Activated T-helper 1 cell treated with anti-CD3 and anti-CD28 coated beads, Interleukin-12 subunit alpha, Interleukin-12 subunit beta, Interleukin-2, Interleukin-4 antibody, amounts not matched to agents 30 ng/mL and 10 ng/mL and 1 ng/mL, durations not matched to agents 14 hours and 24 hours and 36 hours (primary cell): ENCODE results near the gene FAM81A. TPM values are rescaled to one million over a fixed set of nuclear protein-coding genes. Genes with fewer than 3 reads are reported as not detected.
A peak's percentile ranks its signal among the peaks of the same experiment; 100 is the strongest.

Experiments used
- DNase-seq: peaks from one replicate; pipeline ENCODE4 v3.0.0; 2021; ENCODE audit warnings: low spot score
- H3K27ac Mint-ChIP-seq: one replicate; pipeline ENCODE4 v1.8.0; 2021; ENCODE audit warnings: mild to moderate bottlenecking, mixed read lengths
- H3K27me3 Mint-ChIP-seq: one replicate; pipeline ENCODE4 v1.8.0; 2022; ENCODE audit warnings: mild to moderate bottlenecking, moderate library complexity, mixed read lengths; ENCODE audit not compliant: insufficient read depth
- H3K36me3 Mint-ChIP-seq: one replicate; pipeline ENCODE4 v1.8.0; 2021; ENCODE audit warnings: low read depth, mixed read lengths
- H3K4me1 Mint-ChIP-seq: one replicate; pipeline ENCODE4 v1.8.0; 2021; ENCODE audit warnings: low read depth, mixed read lengths
- H3K4me3 Mint-ChIP-seq: one replicate; pipeline ENCODE4 v1.8.0; 2021; ENCODE audit warnings: mild to moderate bottlenecking, moderate library complexity, mixed read lengths
- H3K9me3 Mint-ChIP-seq: one replicate; pipeline ENCODE4 v1.8.0; 2021; ENCODE audit warnings: mixed read lengths
- intact Hi-C: fragments of 100-400 bp; cut with micrococcal nuclease; formaldehyde crosslinking; loops from one replicate; pipeline ENCODE4 v1.15.1; 2024
- total RNA-seq: library from RNA; stranded (reverse); gene quantifications from 2 replicates; pipeline ENCODE4 v1.2.3, GENCODE V29; 2022

The FAM81A gene
- total RNA-seq, 1 donor from 2014 or later = 0.60 TPM

DNA sequence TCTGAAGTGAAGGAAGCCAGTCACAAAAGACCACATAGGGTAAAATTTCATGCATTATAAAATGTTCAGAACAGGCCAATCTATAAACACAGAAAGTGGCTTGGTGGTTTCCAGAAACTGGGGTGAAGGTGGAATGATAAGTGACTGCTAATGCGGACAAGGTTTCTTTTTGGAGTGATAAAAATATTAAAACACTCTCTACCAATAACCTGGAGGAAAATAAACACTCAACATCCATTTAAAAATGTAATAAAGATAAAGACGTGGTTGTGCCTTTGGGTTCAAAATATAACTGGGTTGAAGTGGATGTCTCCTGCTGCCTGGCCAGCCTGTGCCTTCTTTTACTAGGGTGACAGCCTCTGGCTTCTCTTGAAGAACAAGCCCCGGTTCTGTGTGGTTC is 102.7 kb downstream of the FAM81A start:
- H3K27ac Mint-ChIP-seq = no peak overlapping the region
- intact Hi-C loops = no loop called here
- DNase-seq = no peak
- H3K27me3 Mint-ChIP-seq = peaks cover 3% of the 10 kb centered on the region
- H3K4me3 Mint-ChIP-seq = no peak overlapping the region
- H3K4me1 Mint-ChIP-seq = peaks cover 17% of the 10 kb centered on the region
- no peaks in the 10 kb centered on the region for H3K9me3 Mint-ChIP-seq
- H3K36me3 Mint-ChIP-seq = no peaks in the 10 kb centered on the region

DNA sequence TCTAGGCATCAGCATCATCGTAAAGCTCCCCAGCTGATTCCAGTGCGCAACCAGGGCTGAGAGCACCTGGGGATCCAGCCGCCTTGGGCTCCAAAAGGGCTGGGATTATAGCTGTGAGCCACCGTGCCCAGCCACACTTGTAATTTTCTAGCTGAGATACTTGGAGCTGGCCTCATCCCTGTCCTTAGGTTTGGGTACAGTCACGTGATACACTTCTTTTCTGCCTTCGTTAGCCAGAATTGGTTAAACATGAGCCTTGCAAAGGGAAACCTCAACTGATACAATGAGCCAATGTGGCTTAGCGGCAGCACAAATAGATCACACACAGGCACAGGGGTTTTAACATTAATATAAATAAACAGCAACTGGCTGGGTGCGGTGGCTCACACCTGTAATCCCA is 103.8 kb downstream of the FAM81A start:
- DNase-seq = no peak
- Mint-ChIP-seq H3K36me3 (no peaks in the 10 kb centered on the region), H3K4me3 (no peak overlapping the region), H3K27me3 (peaks cover 3% of the 10 kb centered on the region), H3K9me3 (no peaks in the 10 kb centered on the region), H3K4me1 (peaks cover 17% of the 10 kb centered on the region), H3K27ac (no peak overlapping the region)
- intact Hi-C loops = no loop called here

DNA sequence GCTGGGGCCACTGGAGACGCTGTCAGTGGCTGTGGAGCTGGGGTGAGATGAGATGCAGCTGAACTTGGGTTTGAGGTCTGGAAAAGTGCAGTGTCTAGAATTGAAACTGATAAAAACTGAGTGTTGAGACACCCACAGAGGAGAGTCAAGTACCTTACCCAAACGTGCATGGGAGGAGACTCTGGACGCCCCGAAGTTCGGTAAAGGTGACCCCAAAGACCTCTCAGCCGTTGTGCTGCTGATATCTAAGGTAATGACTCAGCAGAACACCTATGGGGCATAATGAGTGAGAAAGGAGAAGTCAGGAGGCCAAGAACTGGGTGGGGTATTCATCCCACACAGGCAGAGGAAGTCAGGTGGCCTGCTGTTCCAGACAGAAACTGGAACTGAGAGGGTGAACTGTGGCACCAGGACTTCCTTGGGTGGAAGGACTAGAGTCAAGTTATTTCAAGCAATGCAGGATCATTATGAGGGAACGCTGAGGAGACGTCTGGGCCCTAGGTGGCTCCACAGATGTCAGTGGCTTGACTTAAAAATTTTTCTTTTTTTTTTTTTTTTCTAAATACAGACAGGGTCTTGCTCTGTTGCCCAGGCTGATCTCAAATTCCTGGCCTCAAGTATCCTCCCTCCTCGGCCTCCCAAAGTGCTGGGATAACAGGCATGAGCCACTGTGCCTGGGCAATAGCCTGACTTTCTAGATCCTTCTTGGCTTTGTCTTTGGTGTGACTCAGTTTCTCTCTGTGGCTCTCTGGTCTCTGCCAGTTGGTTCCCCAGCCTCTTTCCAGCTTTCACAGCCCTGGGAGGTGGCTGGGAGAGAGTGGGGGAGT is 105.9 kb downstream of the FAM81A start:
- no peaks in the 10 kb centered on the region for H3K36me3 Mint-ChIP-seq
- no peaks in the 10 kb centered on the region for H3K9me3 Mint-ChIP-seq
- no peaks in the 10 kb centered on the region for H3K27me3 Mint-ChIP-seq
- H3K4me3 Mint-ChIP-seq = peak overlapping the region; percentile 5
- peaks cover 17% of the 10 kb centered on the region for H3K4me1 Mint-ChIP-seq
- peak overlapping the region; percentile 46 for H3K27ac Mint-ChIP-seq
- DNase-seq = no peak
- intact Hi-C loops = no loop called here

DNA sequence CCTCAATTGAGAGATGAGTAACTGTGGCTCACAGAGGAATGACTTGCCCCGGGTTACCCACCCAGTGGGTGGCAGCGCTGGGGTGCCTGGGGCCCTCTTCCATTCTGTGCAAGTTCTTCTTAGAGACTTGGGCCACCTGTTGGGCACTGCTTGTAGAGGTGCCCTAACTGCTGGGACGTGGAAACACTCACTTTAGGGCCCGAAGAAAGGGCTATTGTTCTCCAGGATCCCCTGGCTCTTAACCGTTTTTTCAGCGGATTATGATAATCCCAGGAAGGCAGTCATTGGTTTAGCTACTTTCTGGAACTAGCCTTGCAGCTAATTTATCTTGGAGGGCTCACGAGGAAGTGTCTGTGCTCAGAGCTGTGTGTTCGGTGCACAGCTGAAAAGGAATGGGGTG is 107.6 kb downstream of the FAM81A start:
- Mint-ChIP-seq H3K4me1 (peaks cover 17% of the 10 kb centered on the region), H3K36me3 (no peaks in the 10 kb centered on the region), H3K27ac (no peak overlapping the region), H3K9me3 (no peaks in the 10 kb centered on the region), H3K4me3 (no peak overlapping the region), H3K27me3 (peaks cover 5% of the 10 kb centered on the region)
- no peak for DNase-seq
- intact Hi-C loops = no loop called here

DNA sequence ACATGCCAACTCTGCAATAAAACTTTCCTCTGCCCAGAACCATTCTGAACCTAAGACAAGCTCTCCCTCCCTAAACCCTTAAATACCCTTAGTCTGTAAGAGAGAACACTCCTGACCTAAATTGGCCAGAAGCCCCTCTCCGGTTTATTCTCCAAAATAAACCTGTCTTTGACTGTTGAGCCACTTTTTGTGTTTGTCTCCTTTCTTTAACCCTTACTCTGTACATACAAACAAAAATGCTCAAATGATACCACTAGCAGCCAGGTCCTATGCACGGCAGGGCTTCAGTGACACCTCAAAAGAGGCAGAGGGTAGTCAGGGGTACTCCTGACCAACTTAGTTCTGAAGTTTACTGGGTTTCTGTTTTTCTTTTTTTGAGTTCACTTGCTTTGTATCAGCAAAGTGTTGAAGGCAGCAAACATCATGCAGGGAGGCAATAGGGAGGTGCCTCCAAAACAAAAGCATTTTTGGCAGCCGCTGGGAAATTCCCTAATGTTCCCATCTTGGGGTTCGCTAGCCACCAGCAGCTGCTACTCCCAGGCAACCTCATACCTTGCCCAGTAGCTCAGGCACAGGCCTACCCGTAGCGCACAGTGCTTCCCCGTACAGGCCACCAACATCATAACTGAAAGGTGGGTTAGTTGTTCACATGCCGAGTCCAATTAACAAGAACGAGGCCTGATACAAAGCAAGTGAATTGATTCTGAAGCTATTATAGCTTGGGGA is 110.7 kb downstream of the FAM81A start:
- peaks cover 8% of the 10 kb centered on the region for H3K27me3 Mint-ChIP-seq
- H3K36me3 Mint-ChIP-seq = no peaks in the 10 kb centered on the region

DNA sequence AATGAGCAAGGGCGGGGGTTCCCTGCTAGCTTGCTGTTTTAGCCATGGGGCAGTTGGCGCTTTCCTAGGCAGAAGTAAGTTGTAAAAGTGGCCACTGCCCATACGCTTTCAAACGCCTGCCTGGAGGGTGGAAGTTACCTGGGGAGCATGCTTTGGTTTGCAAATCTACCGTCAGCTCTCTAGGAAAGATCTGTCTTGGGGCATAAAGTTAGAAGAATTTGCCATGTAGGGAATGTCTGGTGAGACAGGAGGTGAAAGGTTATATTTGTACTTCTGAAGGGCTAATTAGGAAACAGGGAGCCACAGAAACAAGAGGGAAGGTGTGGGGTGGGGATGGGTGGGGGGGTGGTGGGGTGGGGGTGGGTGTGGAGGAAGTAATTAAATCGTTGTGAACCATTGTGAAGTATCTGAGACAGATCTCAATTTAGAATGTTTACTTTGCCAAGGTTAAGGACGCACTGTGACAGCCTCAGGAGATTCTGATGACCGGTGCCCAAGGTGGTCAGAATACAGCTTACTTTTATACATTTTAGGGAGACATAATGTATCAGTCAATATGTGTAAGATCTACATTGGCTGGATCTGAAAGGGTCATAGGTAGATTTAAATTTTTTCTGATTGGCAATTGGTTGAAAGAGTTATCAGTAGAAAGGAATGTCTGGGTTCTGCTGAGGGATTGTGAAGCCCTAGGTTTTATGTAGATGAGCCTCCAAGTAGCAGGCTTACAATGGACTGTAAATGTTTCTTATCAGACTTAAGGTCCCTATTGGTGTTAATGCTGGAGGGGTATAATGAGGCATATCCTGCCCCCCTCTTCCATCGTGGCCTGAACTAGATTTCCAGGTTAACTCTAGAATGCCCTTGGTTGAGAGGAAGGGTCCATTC is 111.6 kb downstream of the FAM81A start:
- no peaks in the 10 kb centered on the region for H3K9me3 Mint-ChIP-seq
- H3K4me3 Mint-ChIP-seq = no peak overlapping the region
- H3K27me3 Mint-ChIP-seq = peaks cover 8% of the 10 kb centered on the region
- no peaks in the 10 kb centered on the region for H3K36me3 Mint-ChIP-seq
- H3K4me1 Mint-ChIP-seq = peaks cover under 1% of the 10 kb centered on the region
- H3K27ac Mint-ChIP-seq = no peak overlapping the region
- no peak for DNase-seq
- intact Hi-C loops = no loop called here

More for the DNA sequence above, 110.7 kb downstream of the FAM81A start:
- Mint-ChIP-seq H3K4me1 (peaks cover 9% of the 10 kb centered on the region), H3K9me3 (no peaks in the 10 kb centered on the region), H3K27ac (no peak overlapping the region), H3K4me3 (no peak overlapping the region)
- DNase-seq = no peak
- intact Hi-C loops = no loop called here

DNA sequence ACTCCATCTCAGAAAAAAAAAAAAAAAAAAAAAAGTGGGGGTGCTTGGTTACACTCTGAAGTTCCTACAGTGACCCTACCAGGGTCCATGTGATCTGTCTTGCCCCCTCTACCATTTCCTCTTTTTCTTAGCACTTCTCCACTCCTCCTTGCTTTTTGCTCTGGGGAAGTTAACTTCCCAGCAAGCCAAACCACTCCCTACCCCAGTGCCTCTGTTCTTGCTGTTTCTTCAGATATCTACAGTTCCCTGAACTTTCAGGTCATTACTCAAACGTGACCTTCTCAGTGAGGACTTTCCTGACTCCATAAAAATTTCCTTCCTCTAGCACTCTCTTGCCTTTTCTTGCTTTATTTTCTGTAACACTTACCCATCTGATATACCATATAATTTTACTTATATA is 112.5 kb downstream of the FAM81A start:
- Mint-ChIP-seq H3K4me3 (no peak overlapping the region), H3K36me3 (no peaks in the 10 kb centered on the region), H3K9me3 (no peaks in the 10 kb centered on the region), H3K27ac (no peak overlapping the region), H3K4me1 (no peaks in the 10 kb centered on the region), H3K27me3 (peaks cover 11% of the 10 kb centered on the region)
- intact Hi-C loops = no loop called here
- no peak for DNase-seq

DNA sequence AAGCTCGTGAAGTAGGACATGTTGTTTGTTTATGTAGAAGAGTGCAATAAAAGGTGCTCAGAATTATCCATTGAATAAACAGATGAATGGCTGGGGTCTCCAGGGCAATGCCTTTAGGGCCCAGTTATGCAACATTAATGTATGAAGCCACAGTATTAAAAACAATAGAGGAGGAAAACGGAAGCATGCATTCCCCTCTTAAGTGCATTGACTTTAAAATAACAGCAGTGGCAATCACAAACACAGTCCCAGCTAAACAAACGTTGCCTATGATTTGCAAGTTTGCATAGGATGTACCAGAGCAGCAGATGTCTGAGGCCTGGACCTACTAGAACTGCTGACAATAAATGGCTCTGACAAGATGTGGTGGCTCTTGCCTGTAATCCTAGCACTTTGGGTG is 113.0 kb downstream of the FAM81A start:
- Mint-ChIP-seq H3K9me3 (no peaks in the 10 kb centered on the region), H3K27ac (no peak overlapping the region), H3K4me1 (no peaks in the 10 kb centered on the region), H3K4me3 (no peak overlapping the region), H3K36me3 (no peaks in the 10 kb centered on the region), H3K27me3 (peaks cover 11% of the 10 kb centered on the region)
- no peak for DNase-seq
- intact Hi-C loops = no loop called here

DNA sequence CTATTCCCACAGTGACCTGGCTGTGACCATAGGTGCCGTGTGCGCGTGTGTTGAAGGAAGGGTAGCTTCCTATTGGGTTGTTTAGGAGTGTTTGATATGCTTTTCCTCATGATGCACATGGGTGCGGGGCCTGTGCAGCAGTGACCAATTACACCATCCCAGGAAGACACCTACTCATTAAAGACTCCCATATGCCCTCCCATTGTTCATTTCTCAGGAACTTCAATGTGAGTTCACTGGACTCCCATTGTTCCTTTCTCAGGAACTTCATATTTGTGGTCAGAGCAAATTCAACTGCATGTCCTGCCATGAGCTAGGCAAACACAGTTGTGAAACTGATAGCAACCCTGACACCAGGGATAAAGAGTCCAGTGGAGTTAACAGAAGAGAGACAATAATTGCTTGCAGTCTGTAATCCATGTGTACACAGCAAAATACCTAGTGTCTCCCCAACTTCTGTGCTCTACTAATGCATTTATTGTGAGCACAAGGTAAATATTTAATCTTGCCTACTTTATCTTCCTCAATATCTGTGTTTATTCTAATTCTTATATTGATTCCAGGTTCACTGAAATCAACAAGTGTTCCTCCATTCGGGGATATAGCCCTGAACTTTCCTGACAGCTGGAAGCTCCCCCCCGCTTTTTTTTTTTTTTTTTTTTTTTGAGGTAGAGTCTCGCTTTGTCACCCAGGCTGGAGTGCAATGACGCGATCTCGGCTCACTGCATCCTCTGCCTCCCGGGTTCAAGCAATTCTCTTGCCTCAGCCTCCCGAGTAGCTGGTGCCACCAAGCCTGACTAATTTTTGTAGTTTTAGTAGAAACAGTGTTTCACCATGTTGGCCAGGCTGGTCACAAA is 116.1 kb downstream of the FAM81A start:
- Mint-ChIP-seq H3K9me3 (no peaks in the 10 kb centered on the region), H3K36me3 (no peaks in the 10 kb centered on the region), H3K27me3 (peaks cover 11% of the 10 kb centered on the region), H3K4me3 (no peak overlapping the region), H3K27ac (no peak overlapping the region), H3K4me1 (no peaks in the 10 kb centered on the region)
- no peak for DNase-seq
- intact Hi-C loops = no loop called here

DNA sequence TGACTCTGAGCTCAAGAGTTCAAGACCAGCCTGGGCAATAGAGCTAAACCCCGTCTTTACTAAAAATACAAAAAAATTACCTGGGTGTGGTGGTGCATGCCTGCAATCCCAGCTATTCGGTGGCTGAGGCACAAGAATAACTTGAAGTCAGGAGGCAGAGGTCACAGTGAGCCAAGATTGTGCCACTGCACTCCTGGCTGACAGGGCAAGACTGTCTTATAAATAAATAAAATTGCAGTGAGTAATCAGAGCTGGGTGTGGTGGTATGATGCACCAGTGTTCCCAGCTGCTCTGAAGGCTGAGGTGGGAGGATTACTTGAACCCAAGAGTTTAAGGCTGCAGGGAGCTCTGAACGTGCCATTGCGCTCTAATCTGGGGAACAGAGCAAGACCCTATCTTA is 117.7 kb downstream of the FAM81A start:
- no peak overlapping the region for H3K27ac Mint-ChIP-seq

DNA sequence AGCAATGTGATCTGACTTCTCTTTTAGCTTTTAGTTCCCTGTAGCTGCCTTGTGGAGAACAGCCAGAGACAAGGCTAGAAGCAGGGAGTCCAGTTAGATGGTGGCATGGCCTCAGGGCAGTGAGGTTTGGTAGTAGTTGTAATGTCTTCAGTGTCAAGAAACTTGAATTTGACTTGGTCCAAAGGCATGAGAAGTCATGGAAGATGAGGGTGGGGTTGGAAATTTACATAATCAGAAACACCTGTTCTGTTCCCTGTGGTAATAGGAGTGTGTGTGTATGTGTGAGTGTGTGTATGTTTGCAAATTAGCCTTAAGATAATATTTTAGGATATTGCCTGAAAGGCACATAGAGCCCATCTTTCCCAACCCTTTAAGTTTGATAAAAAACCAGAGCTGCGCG is 118.4 kb downstream of the FAM81A start:
- no peak overlapping the region for H3K27ac Mint-ChIP-seq

More for the DNA sequence above, 117.7 kb downstream of the FAM81A start:
- Mint-ChIP-seq H3K4me3 (no peak overlapping the region), H3K27me3 (peaks cover 7% of the 10 kb centered on the region), H3K36me3 (no peaks in the 10 kb centered on the region), H3K9me3 (no peaks in the 10 kb centered on the region), H3K4me1 (no peaks in the 10 kb centered on the region)
- intact Hi-C loops = no loop called here
- DNase-seq = no peak

DNA sequence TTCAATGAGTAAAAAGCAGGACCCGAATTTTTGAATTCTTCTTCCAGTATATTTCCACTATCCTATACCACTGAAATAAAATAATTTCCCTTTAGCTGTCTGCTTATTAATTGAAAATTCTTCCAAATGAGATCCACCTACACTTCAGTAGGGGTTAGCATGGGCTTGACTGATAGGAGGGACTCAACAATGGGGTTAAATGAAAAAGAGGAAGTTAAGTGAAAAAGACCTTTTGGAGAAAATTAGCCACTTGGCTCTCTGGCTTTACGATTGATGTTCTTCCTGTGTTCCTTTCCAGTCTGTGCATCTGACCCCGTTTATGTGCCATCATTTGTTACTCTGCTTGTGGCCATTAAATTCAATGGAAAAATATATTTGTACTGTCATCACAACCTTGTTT is 119.6 kb downstream of the FAM81A start:
- no peaks in the 10 kb centered on the region for H3K36me3 Mint-ChIP-seq
- intact Hi-C loops = no loop called here
- no peak for DNase-seq
- H3K27me3 Mint-ChIP-seq = peaks cover 6% of the 10 kb centered on the region
- no peaks in the 10 kb centered on the region for H3K9me3 Mint-ChIP-seq
- H3K4me3 Mint-ChIP-seq = no peak overlapping the region
- H3K27ac Mint-ChIP-seq = no peak overlapping the region
- no peaks in the 10 kb centered on the region for H3K4me1 Mint-ChIP-seq

More for the DNA sequence above, 118.4 kb downstream of the FAM81A start:
- peaks cover 7% of the 10 kb centered on the region for H3K27me3 Mint-ChIP-seq
- DNase-seq = no peak
- no peaks in the 10 kb centered on the region for H3K9me3 Mint-ChIP-seq
- no peaks in the 10 kb centered on the region for H3K36me3 Mint-ChIP-seq
- no peak overlapping the region for H3K4me3 Mint-ChIP-seq
- H3K4me1 Mint-ChIP-seq = no peaks in the 10 kb centered on the region
- intact Hi-C loops = no loop called here
